Right atrium auricular region (tissue), 2 donors: ENCODE data around the gene OSGEP. TPM values are rescaled to one million over a fixed set of nuclear protein-coding genes. Genes with fewer than 3 reads are reported as not detected.

ENCODE experiments used
- DNase-seq: peaks from one replicate; pipeline ENCODE4 v3.0.0-alpha.2; 2019; ENCODE audit warnings: low spot score
- H3K27ac ChIP-seq, 2 donors: fragments of 200-600 bp; sonication (generic); 1 replicate in 1 of 2; 2 replicates in 1 of 2; pipeline ENCODE4 v1.5.1; 2016 to 2019
- H3K27me3 ChIP-seq, 2 donors: fragments of 200-600 bp; sonication (generic); one replicate each; pipeline versions ENCODE4 v1.5.1 to v1.6.0; 2017 to 2019
- H3K36me3 ChIP-seq: fragments of 200-600 bp; sonication (generic); one replicate; pipeline ENCODE4 v1.5.1; 2016
- H3K4me1 ChIP-seq, 2 donors: fragments of 200-600 bp; sonication (generic); one replicate each; pipeline versions ENCODE4 v1.5.1 to v1.6.0; 2017 to 2019
- H3K4me3 ChIP-seq, 2 donors: fragments of 200-600 bp; sonication (generic); 1 replicate in 1 of 2; 2 replicates in 1 of 2; pipeline ENCODE4 v1.5.1; 2017 to 2019; ENCODE audit warnings: mild to moderate bottlenecking in 1 of 2, moderate library complexity in 1 of 2
- H3K9me3 ChIP-seq, 2 donors: fragments of 200-600 bp; sonication (generic); one replicate each; pipeline ENCODE4 v1.5.1; 2019
- total RNA-seq, 2 donors: library from RNA; depleted of rRNA; stranded (reverse); fragments of >200 nt; gene quantifications; one replicate each; pipeline ENCODE4 v1.1.0, GENCODE V29; 2016
- TF ChIP-seq, protein P1 (sequence below), 2 donors: fragments of 200-600 bp; sonication (generic); IDR thresholded peaks; one replicate each; pipeline ENCODE4 v1.5.1; 2019; ENCODE audit warnings: antibody characterized with exemption in 2 of 2

OSGEP gene
- total RNA-seq: 10 to 100 TPM; 23.8 to 30.1 TPM

GRCh38 chr14:20454516-20455354 is at the start of gene OSGEP, which contains the start of gene APEX1:
Gene OSGEP (minus strand): TSS chr14:20454812. CDS start chr14:20454683, 129 bp downstream.
Gene APEX1 (plus strand): TSS chr14:20455226. CDS start chr14:20455646, 420 bp downstream.
- TF ChIP-seq, protein P1, sequence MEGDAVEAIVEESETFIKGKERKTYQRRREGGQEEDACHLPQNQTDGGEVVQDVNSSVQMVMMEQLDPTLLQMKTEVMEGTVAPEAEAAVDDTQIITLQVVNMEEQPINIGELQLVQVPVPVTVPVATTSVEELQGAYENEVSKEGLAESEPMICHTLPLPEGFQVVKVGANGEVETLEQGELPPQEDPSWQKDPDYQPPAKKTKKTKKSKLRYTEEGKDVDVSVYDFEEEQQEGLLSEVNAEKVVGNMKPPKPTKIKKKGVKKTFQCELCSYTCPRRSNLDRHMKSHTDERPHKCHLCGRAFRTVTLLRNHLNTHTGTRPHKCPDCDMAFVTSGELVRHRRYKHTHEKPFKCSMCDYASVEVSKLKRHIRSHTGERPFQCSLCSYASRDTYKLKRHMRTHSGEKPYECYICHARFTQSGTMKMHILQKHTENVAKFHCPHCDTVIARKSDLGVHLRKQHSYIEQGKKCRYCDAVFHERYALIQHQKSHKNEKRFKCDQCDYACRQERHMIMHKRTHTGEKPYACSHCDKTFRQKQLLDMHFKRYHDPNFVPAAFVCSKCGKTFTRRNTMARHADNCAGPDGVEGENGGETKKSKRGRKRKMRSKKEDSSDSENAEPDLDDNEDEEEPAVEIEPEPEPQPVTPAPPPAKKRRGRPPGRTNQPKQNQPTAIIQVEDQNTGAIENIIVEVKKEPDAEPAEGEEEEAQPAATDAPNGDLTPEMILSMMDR (IDR thresholded peaks at IDR 0.05): peak in 1 of 2 donors; percentile 30
- Histone ChIP-seq H3K27me3 (no peaks in the 10 kb centered on the region), H3K36me3 (peaks cover 59% of the 10 kb centered on the region), H3K4me3 (peak within 1 kb of the TSS; percentile 66 to 81), H3K27ac (peak within 1 kb of the TSS; percentile 92 to 94), H3K4me1 (peaks cover 0 to 47% of the 10 kb centered on the region in 2 donors), H3K9me3 (no peaks in the 10 kb centered on the region)
- peak; percentile 100 for DNase-seq

- Histone ChIP-seq H3K27ac (no peak overlapping the region), H3K36me3 (no peaks in the 10 kb centered on the region), H3K4me1 (no peaks in the 10 kb centered on the region), H3K27me3 (no peaks in the 10 kb centered on the region), H3K9me3 (no peaks in the 10 kb centered on the region), H3K4me3 (no peak overlapping the region)
- TF ChIP-seq, protein P1 (IDR thresholded peaks at IDR 0.05): no peak
- no peak for DNase-seq
These were observed 49.3 kb upstream of the OSGEP start for GRCh38 chr14:20503898-20504297.

- no peak for DNase-seq
- H3K9me3 ChIP-seq: no peaks in the 10 kb centered on the region
- no peaks in the 10 kb centered on the region for H3K27me3 ChIP-seq
- H3K36me3 ChIP-seq: no peaks in the 10 kb centered on the region
- no peak overlapping the region for H3K27ac ChIP-seq
- no peaks in the 10 kb centered on the region for H3K4me1 ChIP-seq
- TF ChIP-seq, protein P1 (IDR thresholded peaks at IDR 0.05): no peak
- no peak overlapping the region for H3K4me3 ChIP-seq
These were observed 46.7 kb upstream of the OSGEP start for GRCh38 chr14:20501346-20501745.

DNA sequence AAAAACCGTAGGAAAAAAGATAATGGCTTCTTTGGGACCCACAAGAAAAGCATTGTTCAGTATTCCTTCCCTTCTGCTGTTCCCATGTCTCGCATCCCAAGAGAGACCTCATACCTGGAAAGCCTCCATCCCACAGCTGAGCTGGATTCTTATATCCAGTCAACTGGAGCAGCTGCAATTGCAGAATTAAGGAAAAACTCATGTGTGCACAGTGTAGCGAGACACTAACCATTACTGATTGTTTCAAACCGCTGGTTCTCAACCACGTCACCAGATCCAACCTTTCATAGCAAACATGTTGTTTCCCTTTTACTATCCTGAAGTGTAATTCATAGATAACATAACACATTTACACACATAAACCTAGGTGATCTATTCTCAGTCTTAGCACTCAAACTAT is 45.3 kb upstream of the OSGEP start:
- TF ChIP-seq, protein P1 (IDR thresholded peaks at IDR 0.05): no peak
- Histone ChIP-seq H3K27me3 (no peaks in the 10 kb centered on the region), H3K9me3 (no peaks in the 10 kb centered on the region), H3K4me3 (no peak overlapping the region), H3K36me3 (no peaks in the 10 kb centered on the region), H3K4me1 (no peaks in the 10 kb centered on the region), H3K27ac (no peak overlapping the region)
- DNase-seq: no peak

DNA sequence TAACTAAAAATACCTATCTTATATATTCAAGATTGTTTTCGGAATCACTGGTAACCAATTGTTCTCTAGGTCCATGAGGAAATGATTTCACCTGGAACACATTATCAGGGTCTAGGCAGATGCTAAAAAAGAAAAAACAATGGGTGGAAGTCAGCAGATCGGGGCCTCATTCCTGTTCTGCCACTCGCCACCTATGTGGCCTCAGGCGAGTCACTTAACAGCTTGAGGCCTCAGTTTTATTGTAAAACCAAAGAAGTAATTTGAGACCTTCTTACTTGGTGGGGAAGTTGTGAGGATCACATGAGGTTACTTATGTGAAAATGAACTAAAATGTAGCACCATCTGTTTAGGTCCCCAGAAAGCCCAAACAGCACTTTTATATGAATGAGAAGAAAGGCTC is 44.5 kb upstream of the OSGEP start:
- Histone ChIP-seq H3K4me1 (no peaks in the 10 kb centered on the region), H3K27me3 (no peaks in the 10 kb centered on the region), H3K9me3 (no peaks in the 10 kb centered on the region), H3K27ac (peak overlapping the region in 1 of 2 donors; percentile 19), H3K4me3 (no peak overlapping the region), H3K36me3 (no peaks in the 10 kb centered on the region)
- DNase-seq: no peak
- TF ChIP-seq, protein P1 (IDR thresholded peaks at IDR 0.05): no peak
